Mucosa of stomach (tissue), 1 donor: ENCODE measurements around the gene NCR3LG1.

Source experiments
- H3K27me3 ChIP-seq: one replicate; pipeline ENCODE4 v1.7.0; 2013; ENCODE audit warnings: mild to moderate bottlenecking, low read length; ENCODE audit not compliant: control insufficient read depth, insufficient read depth
- H3K36me3 ChIP-seq: one replicate; pipeline ENCODE4 v1.7.0; 2013; ENCODE audit warnings: low read length; ENCODE audit not compliant: control insufficient read depth, insufficient read depth
- H3K4me1 ChIP-seq: one replicate; pipeline ENCODE4 v1.7.0; 2013; ENCODE audit warnings: mild to moderate bottlenecking, low read length; ENCODE audit not compliant: control insufficient read depth, insufficient read depth
- H3K4me3 ChIP-seq: one replicate; pipeline ENCODE4 v1.7.0; 2013; ENCODE audit warnings: low read length
- H3K9ac ChIP-seq: one replicate; pipeline ENCODE4 v1.7.0; 2013; ENCODE audit warnings: mild to moderate bottlenecking, low read length, moderate library complexity
- H3K9me3 ChIP-seq: one replicate; pipeline ENCODE4 v1.7.0; 2013; ENCODE audit warnings: mild to moderate bottlenecking, low read length, moderate library complexity; ENCODE audit not compliant: control insufficient read depth
- donor health status: Pancreatic carcinoma.

Gene NCR3LG1

DNA sequence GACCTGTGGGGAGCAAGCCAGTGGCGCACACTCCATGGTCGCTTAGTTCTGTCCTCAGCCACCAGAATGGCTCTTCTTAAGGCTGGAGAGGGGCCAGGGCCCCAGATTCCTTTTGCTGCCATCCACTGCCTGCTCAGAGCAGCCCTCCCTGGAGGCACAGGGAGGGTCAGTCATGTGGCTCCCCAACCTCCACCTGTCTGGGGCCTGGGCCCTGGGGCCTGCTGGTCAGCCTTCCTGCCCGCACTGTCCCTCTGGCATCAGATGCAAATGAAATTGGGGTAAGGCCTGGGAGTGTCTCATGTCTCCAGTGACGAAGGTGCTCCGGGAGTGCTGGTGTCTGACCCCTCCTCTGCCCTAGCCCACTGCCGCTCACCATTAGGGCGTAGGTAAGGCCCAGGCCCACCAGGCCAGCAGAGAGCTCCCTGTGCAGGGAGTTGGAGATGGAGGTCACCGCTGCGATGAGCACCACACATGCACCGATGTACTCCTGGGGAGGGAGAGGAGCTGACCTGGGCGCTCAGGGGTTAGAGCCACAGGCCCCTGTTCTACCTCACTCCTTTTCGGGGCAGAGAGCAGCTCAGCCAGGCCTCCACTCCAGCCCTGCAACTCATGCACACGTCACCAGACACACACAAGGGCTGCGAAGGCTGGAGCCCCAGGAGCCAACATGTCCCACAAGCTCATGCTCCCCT is 45.9 kb downstream of the NCR3LG1 start:
- H3K9me3 ChIP-seq = no peaks in the 10 kb centered on the region
- no peak overlapping the region for H3K4me3 ChIP-seq
- H3K27me3 ChIP-seq = peaks cover 8% of the 10 kb centered on the region
- H3K36me3 ChIP-seq = no peaks in the 10 kb centered on the region
- H3K9ac ChIP-seq = no peak overlapping the region
- no peaks in the 10 kb centered on the region for H3K4me1 ChIP-seq

DNA sequence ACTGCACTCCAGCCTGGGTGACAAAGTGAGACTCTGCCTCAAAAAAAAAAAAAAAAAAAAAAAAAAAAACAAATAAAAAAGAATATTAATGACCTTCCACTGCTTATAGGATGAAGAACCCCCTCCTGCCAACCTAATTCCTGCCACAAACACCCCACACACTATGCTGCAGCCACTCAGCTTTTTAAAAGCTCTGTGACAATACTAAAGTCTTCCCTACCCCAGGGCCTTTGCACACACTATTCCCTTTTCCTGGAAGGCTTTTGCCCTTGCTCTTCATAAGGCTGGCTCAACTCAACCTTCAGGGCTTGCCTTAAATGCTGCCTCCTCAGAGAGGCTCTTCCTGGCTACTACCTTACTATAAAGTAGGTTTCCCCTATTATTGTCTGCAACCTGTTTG is 47.6 kb downstream of the NCR3LG1 start:
- H3K36me3 ChIP-seq = no peaks in the 10 kb centered on the region
- H3K4me3 ChIP-seq = no peak overlapping the region
- H3K4me1 ChIP-seq = no peaks in the 10 kb centered on the region
- no peaks in the 10 kb centered on the region for H3K9me3 ChIP-seq
- H3K27me3 ChIP-seq = peaks cover 8% of the 10 kb centered on the region
- no peak overlapping the region for H3K9ac ChIP-seq

DNA sequence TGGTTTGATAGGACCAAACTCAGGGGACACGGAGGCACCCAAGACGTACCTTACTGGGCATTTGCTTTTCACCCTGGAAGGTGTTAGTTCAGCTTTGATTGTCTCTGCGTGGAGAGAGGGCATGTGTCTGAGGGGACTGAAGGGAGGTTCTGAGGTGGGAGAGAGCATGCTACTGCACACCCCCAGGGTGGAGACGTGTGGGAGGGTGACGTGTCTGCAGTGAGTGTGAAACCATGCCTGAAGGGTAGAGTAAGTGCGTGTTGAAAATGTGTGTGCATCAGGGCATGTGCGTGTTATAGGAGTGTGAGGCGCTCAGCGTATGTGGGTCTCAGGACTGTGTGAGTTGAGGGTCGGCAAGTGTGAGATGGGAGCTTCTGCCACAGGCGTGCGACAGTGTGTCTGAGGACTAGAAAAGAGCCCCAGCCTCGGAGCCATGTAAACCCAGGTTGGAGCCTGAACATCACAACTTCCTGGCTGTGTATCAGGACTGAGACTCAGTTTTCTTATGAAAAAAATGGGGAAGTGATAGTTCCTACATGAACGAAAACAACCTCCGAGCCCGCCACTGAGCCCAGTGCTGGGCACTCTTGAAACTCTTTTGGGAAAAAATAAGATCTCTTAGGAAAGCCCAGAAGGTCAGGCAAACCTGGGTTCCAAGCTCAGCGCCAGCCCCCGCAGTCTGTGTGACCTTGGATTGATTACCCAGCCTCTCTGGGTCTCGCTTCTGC is 48.6 kb downstream of the NCR3LG1 start:
- no peaks in the 10 kb centered on the region for H3K4me1 ChIP-seq
- H3K9ac ChIP-seq = no peak overlapping the region

DNA sequence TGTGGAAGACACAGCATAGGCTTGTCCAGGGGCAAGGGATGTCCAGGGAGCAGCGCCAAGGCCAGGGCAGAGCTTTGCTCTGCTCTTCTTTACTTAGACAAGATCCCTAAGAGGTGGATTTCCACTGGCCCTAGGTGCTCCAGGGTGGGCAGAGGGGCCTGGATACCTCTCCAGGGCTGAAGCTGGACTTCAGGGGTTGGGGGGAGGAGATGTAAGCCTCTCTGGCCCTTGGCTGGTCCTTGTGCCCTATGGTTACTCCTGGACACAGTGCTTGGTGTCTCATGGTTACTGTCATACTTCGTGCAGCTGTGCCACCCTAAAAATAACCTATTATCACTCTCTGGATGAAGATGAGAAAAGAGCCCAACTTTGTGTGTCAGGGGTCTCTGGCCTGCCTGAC is 49.7 kb downstream of the NCR3LG1 start:
- Histone ChIP-seq H3K9ac (no peak overlapping the region), H3K36me3 (no peaks in the 10 kb centered on the region)

More for the DNA sequence above, 48.6 kb downstream of the NCR3LG1 start:
- Histone ChIP-seq H3K9me3 (no peaks in the 10 kb centered on the region), H3K36me3 (no peaks in the 10 kb centered on the region), H3K4me3 (no peak overlapping the region), H3K27me3 (peaks cover 8% of the 10 kb centered on the region)

DNA sequence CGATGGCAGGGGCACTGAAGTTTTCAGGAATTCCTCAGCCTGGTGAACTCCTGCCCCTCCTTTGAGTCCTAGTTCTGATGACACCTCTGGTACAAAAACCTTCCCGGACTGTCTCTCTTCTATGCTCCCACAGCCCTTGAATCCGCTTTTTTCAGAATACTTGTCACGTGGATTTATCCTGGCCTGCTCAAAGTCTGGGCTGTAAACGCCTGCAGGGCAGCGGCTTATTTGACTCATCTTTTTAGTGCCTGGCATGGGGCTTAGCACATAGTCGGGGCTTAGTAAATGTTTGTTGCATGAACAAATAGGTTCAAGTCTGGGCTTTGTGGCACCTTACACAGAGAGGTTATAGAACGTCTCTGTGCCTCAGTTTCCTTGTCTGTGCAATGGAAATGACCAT is 50.2 kb downstream of the NCR3LG1 start:
- peaks cover 10% of the 10 kb centered on the region for H3K4me1 ChIP-seq
- H3K27me3 ChIP-seq = peaks cover 8% of the 10 kb centered on the region
- H3K9ac ChIP-seq = no peak overlapping the region
- no peak overlapping the region for H3K4me3 ChIP-seq
- H3K36me3 ChIP-seq = no peaks in the 10 kb centered on the region
- H3K9me3 ChIP-seq = no peaks in the 10 kb centered on the region

More for the DNA sequence above, 49.7 kb downstream of the NCR3LG1 start:
- Histone ChIP-seq H3K9me3 (no peaks in the 10 kb centered on the region), H3K27me3 (peaks cover 8% of the 10 kb centered on the region), H3K4me1 (peaks cover 9% of the 10 kb centered on the region), H3K4me3 (no peak overlapping the region)

DNA sequence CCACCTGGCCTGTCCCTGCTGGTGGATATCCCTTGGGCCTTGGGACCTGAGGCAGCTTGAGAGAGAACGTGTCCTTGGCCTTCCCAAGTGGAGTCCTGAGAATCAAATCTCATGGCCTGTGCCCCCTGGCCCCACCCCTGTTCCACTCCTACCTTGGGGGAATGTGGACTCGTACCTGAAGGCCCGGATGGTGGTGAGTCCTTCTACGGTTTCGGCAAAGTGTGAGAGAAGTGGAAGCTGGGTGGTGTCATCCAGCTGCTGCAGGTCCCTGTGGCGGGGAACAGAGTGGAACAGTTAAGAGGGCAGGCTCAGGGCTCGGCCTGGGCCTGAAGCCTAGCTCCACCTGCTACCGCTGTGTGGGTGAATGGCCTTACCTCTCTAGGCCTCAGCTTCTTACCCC is 50.9 kb downstream of the NCR3LG1 start:
- no peaks in the 10 kb centered on the region for H3K36me3 ChIP-seq
- H3K27me3 ChIP-seq = peaks cover 8% of the 10 kb centered on the region
- H3K4me3 ChIP-seq = no peak overlapping the region
- H3K4me1 ChIP-seq = peaks cover 10% of the 10 kb centered on the region
- H3K9ac ChIP-seq = no peak overlapping the region
- H3K9me3 ChIP-seq = no peaks in the 10 kb centered on the region

GRCh38 chr11:17403980-17404759 is 52.6 kb downstream of the NCR3LG1 start:
- H3K4me1 ChIP-seq = peaks cover 10% of the 10 kb centered on the region
- H3K36me3 ChIP-seq = no peaks in the 10 kb centered on the region
- H3K9ac ChIP-seq = no peak overlapping the region
- H3K27me3 ChIP-seq = no peaks in the 10 kb centered on the region
- H3K4me3 ChIP-seq = no peak overlapping the region
- no peaks in the 10 kb centered on the region for H3K9me3 ChIP-seq

- H3K4me1 ChIP-seq = peaks cover 10% of the 10 kb centered on the region
- no peak overlapping the region for H3K4me3 ChIP-seq
- no peaks in the 10 kb centered on the region for H3K27me3 ChIP-seq
- H3K9me3 ChIP-seq = no peaks in the 10 kb centered on the region
- no peak overlapping the region for H3K9ac ChIP-seq
- H3K36me3 ChIP-seq = no peaks in the 10 kb centered on the region
Observed at GRCh38 chr11:17405232-17406005, 53.8 kb downstream of the NCR3LG1 start.

DNA sequence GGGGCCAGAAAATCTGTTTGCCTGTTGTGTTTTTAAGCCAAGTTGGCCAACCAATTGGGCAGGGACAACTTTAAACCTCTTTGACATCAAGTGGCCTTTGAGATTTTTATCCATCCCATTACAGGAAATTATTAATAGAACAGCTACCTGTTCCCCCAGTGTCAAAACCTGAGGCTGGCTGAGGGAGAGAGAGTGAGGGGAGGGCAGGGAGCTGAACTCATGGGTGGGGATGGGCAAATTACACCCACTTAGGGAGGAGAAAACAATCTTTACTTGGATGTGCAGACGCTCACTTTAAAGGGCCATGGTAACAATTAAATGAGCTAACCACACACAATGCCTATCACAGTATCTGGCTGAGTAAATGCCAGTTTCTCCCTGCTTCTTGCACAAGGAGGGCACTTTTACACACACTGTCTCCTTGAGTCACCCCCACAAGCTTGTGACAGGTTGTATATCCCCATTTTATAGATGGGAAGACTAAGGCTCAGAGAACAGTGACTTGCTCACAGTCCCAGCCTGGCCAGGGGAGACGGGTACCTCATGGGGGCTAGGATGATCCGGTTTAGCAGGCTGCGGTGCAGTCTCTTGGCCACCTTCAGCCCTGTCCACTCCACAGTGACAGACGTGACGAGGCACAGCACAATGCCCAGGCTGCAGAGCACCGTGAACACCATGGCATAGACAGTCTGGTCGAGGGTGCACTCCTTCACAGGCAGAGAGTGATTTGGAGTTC is 54.6 kb downstream of the NCR3LG1 start:
- no peaks in the 10 kb centered on the region for H3K27me3 ChIP-seq
- H3K9ac ChIP-seq = no peak overlapping the region
- H3K4me3 ChIP-seq = no peak overlapping the region
- no peaks in the 10 kb centered on the region for H3K36me3 ChIP-seq
- no peaks in the 10 kb centered on the region for H3K9me3 ChIP-seq
- H3K4me1 ChIP-seq = peaks cover 14% of the 10 kb centered on the region

DNA sequence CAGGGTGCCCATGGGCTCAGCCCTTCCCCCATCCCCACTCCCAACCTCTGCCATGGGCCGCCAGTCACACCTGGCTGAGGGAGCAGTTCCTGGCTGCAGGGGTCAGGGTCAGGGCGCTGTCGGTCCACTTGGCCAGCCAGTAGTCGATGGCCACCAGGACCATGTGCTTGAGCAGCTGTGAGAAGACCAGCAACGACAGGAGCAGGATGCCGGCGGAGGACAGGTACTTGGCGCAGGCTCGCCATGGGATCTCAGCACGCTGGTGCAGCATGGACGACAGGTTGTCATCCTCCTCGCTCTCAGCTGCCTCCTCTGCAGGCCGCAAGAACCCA is 55.2 kb downstream of the NCR3LG1 start:
- no peaks in the 10 kb centered on the region for H3K36me3 ChIP-seq
- H3K9me3 ChIP-seq = no peaks in the 10 kb centered on the region
- H3K4me3 ChIP-seq = no peak overlapping the region
- H3K27me3 ChIP-seq = no peaks in the 10 kb centered on the region
- no peak overlapping the region for H3K9ac ChIP-seq
- H3K4me1 ChIP-seq = peaks cover 18% of the 10 kb centered on the region

DNA sequence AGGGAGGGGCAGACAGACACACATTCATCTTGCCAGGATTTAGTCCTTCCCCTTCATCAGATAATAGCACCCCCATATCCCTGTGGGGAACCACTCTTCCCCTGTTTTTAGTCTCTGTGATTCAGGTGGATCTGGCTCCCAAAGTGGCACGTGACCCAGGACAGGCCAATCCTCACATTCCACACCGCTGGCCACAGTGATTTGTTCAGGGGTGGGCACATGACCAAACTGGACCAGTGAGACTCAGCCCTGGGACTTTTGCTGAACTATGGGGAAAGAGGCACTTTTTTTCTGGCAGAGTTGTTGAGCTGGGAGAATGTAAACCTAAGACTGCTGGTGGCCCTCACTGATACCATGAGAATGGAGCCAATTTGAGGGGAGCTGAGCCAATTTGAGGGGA is 56.0 kb downstream of the NCR3LG1 start:
- Histone ChIP-seq H3K27me3 (no peaks in the 10 kb centered on the region), H3K36me3 (no peaks in the 10 kb centered on the region), H3K4me1 (peaks cover 18% of the 10 kb centered on the region), H3K4me3 (no peak overlapping the region), H3K9ac (no peak overlapping the region), H3K9me3 (no peaks in the 10 kb centered on the region)
